Measurements from ENCODE around the gene TRHDE. TPM values are rescaled to one million over a fixed set of nuclear protein-coding genes. Genes with fewer than 3 reads are reported as not detected.

The TRHDE gene
- total RNA-seq, 1 donor from 2014 or later = 0.64 TPM

- no peak overlapping the region for H3K27ac Mint-ChIP-seq (ENCODE audit: unreplicated experiment)
- TF ChIP-seq CTCF (IDR thresholded peaks at IDR 0.05) = no peak
- H3K4me1 Mint-ChIP-seq (ENCODE audit: unreplicated experiment) = no peaks in the 10 kb centered on the region
- H3K36me3 Mint-ChIP-seq (ENCODE audit: unreplicated experiment) = no peaks in the 10 kb centered on the region
- no peaks in the 10 kb centered on the region for H3K9me3 Mint-ChIP-seq (ENCODE audit: unreplicated experiment)
- DNase-seq (ENCODE audit: extremely low spot score, unreplicated experiment) = no peak
- peaks cover 2% of the 10 kb centered on the region for H3K27me3 Mint-ChIP-seq (ENCODE audit: unreplicated experiment)
- H3K4me3 Mint-ChIP-seq (ENCODE audit: unreplicated experiment) = no peak overlapping the region
These were observed 19.0 kb downstream of the TRHDE start for GRCh38 chr12:72291175-72291574.

GRCh38 chr12:72293701-72294100 lies 21.5 kb downstream of the TRHDE start:
- no peak for DNase-seq (ENCODE audit: extremely low spot score, unreplicated experiment)
- Mint-ChIP-seq H3K4me3 (ENCODE audit: unreplicated experiment) (no peak overlapping the region), H3K27ac (ENCODE audit: unreplicated experiment) (no peak overlapping the region), H3K4me1 (ENCODE audit: unreplicated experiment) (no peaks in the 10 kb centered on the region), H3K27me3 (ENCODE audit: unreplicated experiment) (no peaks in the 10 kb centered on the region), H3K36me3 (ENCODE audit: unreplicated experiment) (no peaks in the 10 kb centered on the region), H3K9me3 (ENCODE audit: unreplicated experiment) (no peaks in the 10 kb centered on the region)
- TF ChIP-seq CTCF (IDR thresholded peaks at IDR 0.05) = no peak

- H3K36me3 Mint-ChIP-seq (ENCODE audit: unreplicated experiment) = no peaks in the 10 kb centered on the region
- H3K4me3 Mint-ChIP-seq (ENCODE audit: unreplicated experiment) = no peak overlapping the region
- no peak for TF ChIP-seq CTCF (IDR thresholded peaks at IDR 0.05)
- DNase-seq (ENCODE audit: extremely low spot score, unreplicated experiment) = no peak
- no peaks in the 10 kb centered on the region for H3K27me3 Mint-ChIP-seq (ENCODE audit: unreplicated experiment)
- H3K9me3 Mint-ChIP-seq (ENCODE audit: unreplicated experiment) = no peaks in the 10 kb centered on the region
- no peaks in the 10 kb centered on the region for H3K4me1 Mint-ChIP-seq (ENCODE audit: unreplicated experiment)
- H3K27ac Mint-ChIP-seq (ENCODE audit: unreplicated experiment) = no peak overlapping the region
These were observed 22.9 kb downstream of the TRHDE start for GRCh38 chr12:72295101-72295500.

GRCh38 chr12:72295744-72296143 lies 23.6 kb downstream of the TRHDE start:
- no peak for DNase-seq (ENCODE audit: extremely low spot score, unreplicated experiment)
- no peaks in the 10 kb centered on the region for H3K9me3 Mint-ChIP-seq (ENCODE audit: unreplicated experiment)
- no peaks in the 10 kb centered on the region for H3K36me3 Mint-ChIP-seq (ENCODE audit: unreplicated experiment)
- no peaks in the 10 kb centered on the region for H3K4me1 Mint-ChIP-seq (ENCODE audit: unreplicated experiment)
- H3K27ac Mint-ChIP-seq (ENCODE audit: unreplicated experiment) = no peak overlapping the region
- no peaks in the 10 kb centered on the region for H3K27me3 Mint-ChIP-seq (ENCODE audit: unreplicated experiment)
- H3K4me3 Mint-ChIP-seq (ENCODE audit: unreplicated experiment) = no peak overlapping the region
- no peak for TF ChIP-seq CTCF (IDR thresholded peaks at IDR 0.05)

- Mint-ChIP-seq H3K4me3 (ENCODE audit: unreplicated experiment) (no peak overlapping the region), H3K27ac (ENCODE audit: unreplicated experiment) (no peak overlapping the region), H3K4me1 (ENCODE audit: unreplicated experiment) (no peaks in the 10 kb centered on the region), H3K36me3 (ENCODE audit: unreplicated experiment) (no peaks in the 10 kb centered on the region), H3K27me3 (ENCODE audit: unreplicated experiment) (no peaks in the 10 kb centered on the region), H3K9me3 (ENCODE audit: unreplicated experiment) (no peaks in the 10 kb centered on the region)
- no peak for TF ChIP-seq CTCF (IDR thresholded peaks at IDR 0.05)
- no peak for DNase-seq (ENCODE audit: extremely low spot score, unreplicated experiment)
These were observed 24.2 kb downstream of the TRHDE start for GRCh38 chr12:72296389-72296788.
